PC-9 (cell line): ENCODE results near the gene SLC44A3. TPM values are rescaled to one million over a fixed set of nuclear protein-coding genes. Genes with fewer than 3 reads are reported as not detected.

ENCODE experiments used
- BruUV-seq: library from RNA; stranded (reverse); fragments of 400-500 nt; replicated peaks from 2 replicates; lab custom pipeline; 2021; lab: Mats Ljungman, UMichigan
- CTCF ChIA-PET: fragments of 300-600 bp; sonication (Branson Sonifier 250); formaldehyde crosslinking; loops from one replicate; lab custom pipeline; 2022; ENCODE audit warnings: antibody characterized with exemption; lab: Charles Lee
- POLR2A ChIA-PET: fragments of 300-600 bp; sonication (Branson Sonifier 250); formaldehyde crosslinking; loops from one replicate; lab custom pipeline; 2022; ENCODE audit warnings: antibody characterized with exemption; ENCODE audit not compliant: unreplicated experiment; lab: Charles Lee
- DNase-seq, 2 experiments: peaks; one replicate each; pipeline versions ENCODE4 v3.0.0 to v3.0.0-alpha.2; 2015 to 2022; ENCODE audit warnings: mixed read lengths in 1 of 2
- H2AFZ ChIP-seq: fragments of 200-600 bp; sonication (generic); 2 replicates; pipeline ENCODE4 v1.8.1; 2017; ENCODE audit warnings: antibody characterized with exemption
- H3F3A ChIP-seq: fragments of 200-600 bp; sonication (generic); 2 replicates; pipeline ENCODE4 v1.8.1; 2017; ENCODE audit warnings: antibody characterized with exemption, mild to moderate bottlenecking, low read depth; ENCODE audit not compliant: insufficient read depth
- H3K27ac ChIP-seq: fragments of 200-600 bp; sonication (generic); 2 replicates; pipeline ENCODE4 v1.6.1; 2016; ENCODE audit warnings: mixed run types
- H3K27me3 ChIP-seq: fragments of 200-600 bp; sonication (generic); 2 replicates; pipeline ENCODE4 v1.6.1; 2016; ENCODE audit warnings: low read depth, mixed run types; ENCODE audit not compliant: insufficient read depth
- H3K36me3 ChIP-seq: fragments of 200-600 bp; sonication (generic); 2 replicates; pipeline ENCODE4 v1.6.1; 2016; ENCODE audit warnings: low read depth, mixed run types
- H3K4me1 ChIP-seq: fragments of 200-600 bp; sonication (generic); replicated peaks from 2 replicates; pipeline ENCODE4 v1.6.1; 2016; ENCODE audit warnings: mixed run types; ENCODE audit not compliant: insufficient read depth
- H3K4me2 ChIP-seq: fragments of 200-600 bp; sonication (generic); 2 replicates; pipeline ENCODE4 v1.6.1; 2017; ENCODE audit warnings: mixed run types
- H3K4me3 ChIP-seq: fragments of 200-600 bp; sonication (generic); 2 replicates; pipeline ENCODE4 v1.6.1; 2016; ENCODE audit warnings: mixed run types
- H3K79me2 ChIP-seq: fragments of 200-600 bp; sonication (generic); 2 replicates; pipeline ENCODE4 v1.6.1; 2017; ENCODE audit warnings: low read depth, mixed run types
- H3K9me2 ChIP-seq: fragments of 200-600 bp; sonication (generic); 2 replicates; pipeline ENCODE4 v1.8.1; 2017; ENCODE audit warnings: mild to moderate bottlenecking; ENCODE audit not compliant: insufficient read depth
- H3K9me3 ChIP-seq: fragments of 200-600 bp; sonication (generic); 2 replicates; pipeline ENCODE4 v1.8.1; 2016; ENCODE audit warnings: low read depth; ENCODE audit not compliant: insufficient read depth
- H4K20me1 ChIP-seq: fragments of 200-600 bp; sonication (generic); 2 replicates; pipeline ENCODE4 v1.8.1; 2017; ENCODE audit not compliant: insufficient read depth
- EZH2 ChIP-seq: fragments of 200-600 bp; sonication (generic); IDR thresholded peaks from 2 replicates; pipeline ENCODE4 v1.8.0; 2017; ENCODE audit warnings: antibody characterized with exemption, low read depth
- intact Hi-C: fragments of 100-400 bp; cut with micrococcal nuclease; formaldehyde crosslinking; loops from one replicate; pipeline ENCODE4 v1.10.0; 2022; ENCODE audit not compliant: unreplicated experiment
- total RNA-seq: library from RNA; stranded (reverse); gene quantifications from 2 replicates; pipeline ENCODE4 v1.2.3, GENCODE V29; 2021
- TF ChIP-seq, protein P1 (sequence below): fragments of 200-600 bp; sonication (generic); conservative IDR thresholded peaks from 2 replicates; pipeline ENCODE4 v1.6.1; 2017; ENCODE audit warnings: mixed run types, antibody characterized with exemption, mild to moderate bottlenecking, moderate library complexity

Gene SLC44A3
- total RNA-seq, 1 experiment from 2014 or later: 17.5 TPM

DNA sequence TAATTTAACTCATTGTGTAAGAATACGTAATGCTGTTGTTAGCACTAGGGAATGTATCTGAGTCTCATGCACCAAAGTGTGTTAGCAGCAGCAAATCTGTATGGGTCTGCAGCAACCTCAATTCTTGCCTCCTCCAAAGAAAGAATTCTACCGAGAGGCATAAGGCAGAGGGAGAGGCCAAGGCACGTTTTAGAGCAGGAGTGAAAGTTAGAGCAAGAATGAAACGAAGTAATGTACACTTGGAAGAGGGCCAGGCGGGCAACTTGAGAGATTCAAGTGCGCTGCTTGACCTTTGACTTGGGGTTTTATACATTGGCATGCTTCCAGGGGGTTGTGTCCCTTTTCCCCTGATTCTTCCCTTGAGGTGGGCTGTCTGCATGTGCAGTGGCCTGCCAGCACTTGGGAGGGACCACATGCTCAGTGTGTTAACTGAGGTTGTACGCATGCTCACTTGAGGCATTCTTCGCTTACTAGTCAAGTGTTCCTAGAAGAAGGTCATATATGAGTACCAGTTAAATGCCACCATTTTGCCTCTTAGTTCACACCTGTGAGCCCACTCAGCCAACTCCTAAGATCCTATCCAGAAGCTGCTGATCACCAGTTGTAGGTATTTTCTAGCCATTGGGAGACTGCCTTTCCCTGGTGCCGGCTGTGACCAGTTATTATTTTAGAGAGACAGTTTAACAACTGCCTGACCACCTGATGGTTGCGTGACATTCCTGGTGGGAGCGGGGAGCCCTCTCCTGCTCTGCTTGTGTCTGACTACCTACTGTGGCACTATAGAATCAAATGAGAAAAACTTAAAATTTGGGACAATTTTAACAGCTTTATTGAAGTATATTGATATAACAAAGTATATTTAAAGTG, 109.4 kb downstream of the SLC44A3 start:
- H3K36me3 ChIP-seq: no peaks in the 10 kb centered on the region
- H3K79me2 ChIP-seq: peaks cover 38% of the 10 kb centered on the region
- H3K27me3 ChIP-seq: no peaks in the 10 kb centered on the region
- peaks cover 8% of the 10 kb centered on the region; the same call in 1 of the 2 replicates for H4K20me1 ChIP-seq
- no peak for DNase-seq
- no TSS peak for BruUV-seq
- no peaks in the 10 kb centered on the region for H3K9me3 ChIP-seq
- peaks cover 41% of the 10 kb centered on the region for H3K4me1 ChIP-seq
- H3K27ac ChIP-seq: no peak overlapping the region
- peak overlapping the region; percentile 18; the same call in 1 of the 2 replicates for H3K4me3 ChIP-seq
- intact Hi-C loops: loop anchor here (5.0 kb wide), 5 partner anchors 43 to 402 kb away; partner anchors contain the start of gene RWDD3
- TF ChIP-seq EZH2: no peak
- H2AFZ ChIP-seq: no peak overlapping the region
- no peaks in the 10 kb centered on the region for H3K9me2 ChIP-seq
- CTCF ChIA-PET: interaction anchor here (0.7 to 0.8 kb wide), 2 partner anchors 75 to 112 kb away, joined by 4 read pairs; no protein-coding TSS in a partner anchor
- POLR2A ChIA-PET: no interaction called here
- H3K4me2 ChIP-seq: peak overlapping the region; percentile 81
- H3F3A ChIP-seq: peaks cover 27% of the 10 kb centered on the region

DNA sequence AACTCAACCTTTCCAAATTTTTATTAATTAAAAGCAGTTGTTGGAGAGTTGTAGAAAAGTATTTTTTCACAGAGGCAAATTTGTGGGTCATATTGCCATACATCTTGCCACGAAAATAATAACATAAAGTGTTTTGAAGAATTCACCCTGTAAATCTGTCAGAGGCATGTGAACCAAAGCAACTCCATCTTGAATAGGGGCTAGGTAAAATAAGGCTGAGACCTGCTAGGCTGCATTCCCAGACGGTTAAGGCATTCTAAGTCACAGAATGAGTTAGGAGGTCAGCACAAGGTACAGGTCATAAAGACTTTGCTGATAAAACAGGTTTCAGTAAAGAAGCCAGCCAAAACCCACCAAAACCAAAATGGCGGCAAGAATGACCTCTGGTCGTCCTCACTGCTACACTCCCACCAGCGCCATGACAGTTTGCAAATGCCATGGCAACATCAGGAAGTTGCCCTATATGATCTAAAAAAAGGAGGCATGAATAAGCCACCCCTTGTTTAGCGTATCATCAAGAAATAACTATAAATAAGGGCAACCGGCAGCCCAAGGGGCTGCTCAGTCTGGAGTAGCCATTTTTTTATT, 111.2 kb downstream of the SLC44A3 start:
- no peak for TF ChIP-seq EZH2
- TF ChIP-seq, protein P1, sequence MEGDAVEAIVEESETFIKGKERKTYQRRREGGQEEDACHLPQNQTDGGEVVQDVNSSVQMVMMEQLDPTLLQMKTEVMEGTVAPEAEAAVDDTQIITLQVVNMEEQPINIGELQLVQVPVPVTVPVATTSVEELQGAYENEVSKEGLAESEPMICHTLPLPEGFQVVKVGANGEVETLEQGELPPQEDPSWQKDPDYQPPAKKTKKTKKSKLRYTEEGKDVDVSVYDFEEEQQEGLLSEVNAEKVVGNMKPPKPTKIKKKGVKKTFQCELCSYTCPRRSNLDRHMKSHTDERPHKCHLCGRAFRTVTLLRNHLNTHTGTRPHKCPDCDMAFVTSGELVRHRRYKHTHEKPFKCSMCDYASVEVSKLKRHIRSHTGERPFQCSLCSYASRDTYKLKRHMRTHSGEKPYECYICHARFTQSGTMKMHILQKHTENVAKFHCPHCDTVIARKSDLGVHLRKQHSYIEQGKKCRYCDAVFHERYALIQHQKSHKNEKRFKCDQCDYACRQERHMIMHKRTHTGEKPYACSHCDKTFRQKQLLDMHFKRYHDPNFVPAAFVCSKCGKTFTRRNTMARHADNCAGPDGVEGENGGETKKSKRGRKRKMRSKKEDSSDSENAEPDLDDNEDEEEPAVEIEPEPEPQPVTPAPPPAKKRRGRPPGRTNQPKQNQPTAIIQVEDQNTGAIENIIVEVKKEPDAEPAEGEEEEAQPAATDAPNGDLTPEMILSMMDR: no peak
- no peak for DNase-seq
- Histone ChIP-seq H3K36me3 (no peaks in the 10 kb centered on the region), H3K4me1 (peaks cover 41% of the 10 kb centered on the region), H2AFZ (no peak overlapping the region), H3K27me3 (no peaks in the 10 kb centered on the region), H3K79me2 (peaks cover 21% of the 10 kb centered on the region), H3K4me3 (no peak overlapping the region), H3K27ac (no peak overlapping the region), H3K9me2 (no peaks in the 10 kb centered on the region), H3K4me2 (no peak overlapping the region), H3K9me3 (no peaks in the 10 kb centered on the region), H3F3A (peaks cover 17% of the 10 kb centered on the region), H4K20me1 (no peaks in the 10 kb centered on the region)
- intact Hi-C loops: no loop called here
- no TSS peak for BruUV-seq
- CTCF ChIA-PET: no interaction called here
- POLR2A ChIA-PET: no interaction called here

DNA sequence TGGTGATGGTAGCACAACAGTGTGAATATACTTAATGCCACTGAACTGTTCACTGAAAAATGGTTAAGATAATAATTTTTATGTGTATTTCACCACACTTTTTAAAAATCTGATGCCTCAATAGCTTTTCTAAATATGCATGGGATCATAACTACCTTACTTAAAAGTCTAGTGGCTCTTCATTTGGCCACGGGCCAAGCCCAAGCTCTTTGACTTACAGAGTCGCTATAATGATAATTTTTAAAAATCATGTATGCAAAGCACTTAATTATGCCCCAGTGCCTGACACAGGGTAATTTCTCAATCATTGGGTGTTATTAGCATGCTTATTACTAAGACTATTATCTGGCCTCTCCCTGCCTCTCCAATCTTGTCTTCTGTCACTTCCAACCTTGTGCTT, 114.4 kb downstream of the SLC44A3 start:
- ChIA-PET CTCF (no interaction called here), POLR2A (interaction anchor here (0.7 kb wide), 1 partner anchor 168 kb away, joined by 7 read pairs; no protein-coding TSS in a partner anchor)
- H3F3A ChIP-seq: peaks cover 23% of the 10 kb centered on the region
- no peak overlapping the region for H2AFZ ChIP-seq
- no peak for TF ChIP-seq EZH2
- DNase-seq: no peak
- H4K20me1 ChIP-seq: no peaks in the 10 kb centered on the region
- BruUV-seq: no TSS peak
- no peak overlapping the region for H3K27ac ChIP-seq
- no peaks in the 10 kb centered on the region for H3K9me2 ChIP-seq
- H3K36me3 ChIP-seq: no peaks in the 10 kb centered on the region
- intact Hi-C loops: no loop called here
- no peaks in the 10 kb centered on the region for H3K9me3 ChIP-seq
- H3K79me2 ChIP-seq: peaks cover 3% of the 10 kb centered on the region; the same call in 1 of the 2 replicates
- no peak overlapping the region for H3K4me3 ChIP-seq
- H3K4me2 ChIP-seq: no peak overlapping the region
- H3K4me1 ChIP-seq: peaks cover 44% of the 10 kb centered on the region
- H3K27me3 ChIP-seq: no peaks in the 10 kb centered on the region

DNA sequence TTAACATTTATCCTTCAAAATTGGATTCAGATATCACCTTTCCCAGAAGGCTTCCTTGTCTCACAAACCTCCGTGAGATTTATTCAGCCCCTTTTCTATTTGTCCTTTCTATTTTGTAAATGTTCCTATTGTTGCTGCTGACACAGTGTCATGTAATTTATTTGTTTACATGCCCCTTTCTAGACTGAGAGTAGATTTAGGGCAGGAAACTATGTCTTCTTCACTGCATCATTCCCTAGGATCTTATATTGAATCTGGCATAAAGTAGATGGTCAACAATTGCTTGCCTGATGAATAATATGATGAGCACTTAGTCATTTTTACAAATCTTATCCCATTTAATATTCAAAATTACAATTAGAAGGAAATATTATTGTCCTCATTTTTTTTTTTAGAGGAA, 114.9 kb downstream of the SLC44A3 start:
- Histone ChIP-seq H3K27me3 (no peaks in the 10 kb centered on the region), H3K9me3 (no peaks in the 10 kb centered on the region), H2AFZ (no peak overlapping the region), H3K4me2 (no peak overlapping the region), H3K4me1 (peaks cover 39% of the 10 kb centered on the region), H3K27ac (no peak overlapping the region), H3K9me2 (no peaks in the 10 kb centered on the region), H3K79me2 (no peaks in the 10 kb centered on the region), H3F3A (peaks cover 23% of the 10 kb centered on the region), H3K4me3 (no peak overlapping the region), H4K20me1 (no peaks in the 10 kb centered on the region), H3K36me3 (no peaks in the 10 kb centered on the region)
- ChIA-PET CTCF (interaction anchor here (0.7 kb wide), 1 partner anchor 26 kb away, joined by 4 read pairs; no protein-coding TSS in a partner anchor), POLR2A (interaction anchor here (0.8 kb wide), 1 partner anchor 59 kb away, joined by 4 read pairs; no protein-coding TSS in a partner anchor)
- no TSS peak for BruUV-seq
- TF ChIP-seq, protein P1: no peak
- TF ChIP-seq EZH2: no peak
- intact Hi-C loops: no loop called here
- no peak for DNase-seq
